Measurements from ENCODE around the gene SERTAD2.

SERTAD2 gene

GRCh38 chr2:64601034-64601754, 52.5 kb downstream of the SERTAD2 start:
- TF ChIP-seq PAX5 (IDR thresholded peaks at IDR 0.05; ENCODE audit: insufficient read depth, low read length, severe bottlenecking) (no peak), POLR2AphosphoS5 (IDR thresholded peaks at IDR 0.05; ENCODE audit: low read depth, low read length) (no peak), POU2F2 (IDR thresholded peaks at IDR 0.05; ENCODE audit: low read depth, low read length) (no peak), TAF1 (IDR thresholded peaks at IDR 0.05; ENCODE audit: low read depth, low read length) (no peak), POLR2A (IDR thresholded peaks at IDR 0.05; ENCODE audit: low read depth, low read length) (no peak), SPI1 (IDR thresholded peaks at IDR 0.05; ENCODE audit: low read depth, low read length) (no peak)
- no peak for FAIRE-seq

GRCh38 chr2:64599469-64599868, 54.2 kb downstream of the SERTAD2 start:
- FAIRE-seq, result no peak
- DNase-seq (ENCODE audit: insufficient read length, low spot score), result no peak

More at GRCh38 chr2:64601034-64601754, 52.5 kb downstream of the SERTAD2 start:
- DNase-seq (ENCODE audit: insufficient read length, low spot score), result no peak

GRCh38 chr2:64598226-64598625, 55.5 kb downstream of the SERTAD2 start:
- no peak for FAIRE-seq
- TF ChIP-seq POLR2AphosphoS5 (IDR thresholded peaks at IDR 0.05; ENCODE audit: low read depth, low read length) (no peak), PAX5 (IDR thresholded peaks at IDR 0.05; ENCODE audit: insufficient read depth, low read length, severe bottlenecking) (no peak), TAF1 (IDR thresholded peaks at IDR 0.05; ENCODE audit: low read depth, low read length) (no peak), SPI1 (IDR thresholded peaks at IDR 0.05; ENCODE audit: low read depth, low read length) (no peak), POLR2A (IDR thresholded peaks at IDR 0.05; ENCODE audit: low read depth, low read length) (no peak), POU2F2 (IDR thresholded peaks at IDR 0.05; ENCODE audit: low read depth, low read length) (no peak)

More at GRCh38 chr2:64599469-64599868, 54.2 kb downstream of the SERTAD2 start:
- TF ChIP-seq POLR2AphosphoS5 (IDR thresholded peaks at IDR 0.05; ENCODE audit: low read depth, low read length) (no peak), TAF1 (IDR thresholded peaks at IDR 0.05; ENCODE audit: low read depth, low read length) (no peak), POU2F2 (IDR thresholded peaks at IDR 0.05; ENCODE audit: low read depth, low read length) (no peak), POLR2A (IDR thresholded peaks at IDR 0.05; ENCODE audit: low read depth, low read length) (no peak), PAX5 (IDR thresholded peaks at IDR 0.05; ENCODE audit: insufficient read depth, low read length, severe bottlenecking) (no peak), SPI1 (IDR thresholded peaks at IDR 0.05; ENCODE audit: low read depth, low read length) (no peak)

GRCh38 chr2:64595397-64596176, 58.1 kb downstream of the SERTAD2 start:
- DNase-seq (ENCODE audit: insufficient read length, low spot score) (no peak), FAIRE-seq (no peak)
- no peak for TF ChIP-seq PAX5 (IDR thresholded peaks at IDR 0.05; ENCODE audit: insufficient read depth, low read length, severe bottlenecking)
- no peak for TF ChIP-seq SPI1 (IDR thresholded peaks at IDR 0.05; ENCODE audit: low read depth, low read length)
- TF ChIP-seq TAF1 (IDR thresholded peaks at IDR 0.05; ENCODE audit: low read depth, low read length), result no peak
- TF ChIP-seq POU2F2 (IDR thresholded peaks at IDR 0.05; ENCODE audit: low read depth, low read length), result no peak

More at GRCh38 chr2:64598226-64598625, 55.5 kb downstream of the SERTAD2 start:
- DNase-seq (ENCODE audit: insufficient read length, low spot score), result no peak

GRCh38 chr2:64594226-64594989, 59.3 kb downstream of the SERTAD2 start:
- FAIRE-seq (no peak), DNase-seq (ENCODE audit: insufficient read length, low spot score) (no peak)
- no peak for TF ChIP-seq POU2F2 (IDR thresholded peaks at IDR 0.05; ENCODE audit: low read depth, low read length)
- no peak for TF ChIP-seq SPI1 (IDR thresholded peaks at IDR 0.05; ENCODE audit: low read depth, low read length)
- TF ChIP-seq POLR2AphosphoS5 (IDR thresholded peaks at IDR 0.05; ENCODE audit: low read depth, low read length), result no peak
- no peak for TF ChIP-seq TAF1 (IDR thresholded peaks at IDR 0.05; ENCODE audit: low read depth, low read length)
- TF ChIP-seq POLR2A (IDR thresholded peaks at IDR 0.05; ENCODE audit: low read depth, low read length), result no peak
- TF ChIP-seq PAX5 (IDR thresholded peaks at IDR 0.05; ENCODE audit: insufficient read depth, low read length, severe bottlenecking), result no peak

- TF ChIP-seq POLR2A (IDR thresholded peaks at IDR 0.05; ENCODE audit: low read depth, low read length), result no peak
- TF ChIP-seq PAX5 (IDR thresholded peaks at IDR 0.05; ENCODE audit: insufficient read depth, low read length, severe bottlenecking), result no peak
- no peak for TF ChIP-seq TAF1 (IDR thresholded peaks at IDR 0.05; ENCODE audit: low read depth, low read length)
- TF ChIP-seq SPI1 (IDR thresholded peaks at IDR 0.05; ENCODE audit: low read depth, low read length), result no peak
- no peak for TF ChIP-seq POU2F2 (IDR thresholded peaks at IDR 0.05; ENCODE audit: low read depth, low read length)
- no peak for TF ChIP-seq POLR2AphosphoS5 (IDR thresholded peaks at IDR 0.05; ENCODE audit: low read depth, low read length)
- FAIRE-seq (no peak), DNase-seq (ENCODE audit: insufficient read length, low spot score) (no peak)
These were observed 60.6 kb downstream of the SERTAD2 start for GRCh38 chr2:64593035-64593655.

GRCh38 chr2:64591188-64591587, 62.5 kb downstream of the SERTAD2 start:
- no peak for DNase-seq (ENCODE audit: insufficient read length, low spot score)
- peak; percentile 40 for FAIRE-seq
- no peak for TF ChIP-seq TAF1 (IDR thresholded peaks at IDR 0.05; ENCODE audit: low read depth, low read length)

GRCh38 chr2:64587561-64587960, 66.2 kb downstream of the SERTAD2 start:
- TF ChIP-seq POLR2AphosphoS5 (IDR thresholded peaks at IDR 0.05; ENCODE audit: low read depth, low read length), result no peak
- TF ChIP-seq PAX5 (IDR thresholded peaks at IDR 0.05; ENCODE audit: insufficient read depth, low read length, severe bottlenecking), result no peak
- no peak for TF ChIP-seq POLR2A (IDR thresholded peaks at IDR 0.05; ENCODE audit: low read depth, low read length)
- TF ChIP-seq SPI1 (IDR thresholded peaks at IDR 0.05; ENCODE audit: low read depth, low read length), result no peak
- no peak for TF ChIP-seq POU2F2 (IDR thresholded peaks at IDR 0.05; ENCODE audit: low read depth, low read length)
- TF ChIP-seq TAF1 (IDR thresholded peaks at IDR 0.05; ENCODE audit: low read depth, low read length), result no peak
- FAIRE-seq (peak; percentile 54), DNase-seq (ENCODE audit: insufficient read length, low spot score) (no peak)

Data from GM12891 (cell line).